ENCODE results near the gene KCP. TPM values are rescaled to one million over a fixed set of nuclear protein-coding genes. Genes with fewer than 3 reads are reported as not detected.
A peak's percentile ranks its signal among the peaks of the same experiment; 100 is the strongest.

The KCP gene
- total RNA-seq, 1 donor from 2014 or later, result 1.4 TPM

- DNase-seq (ENCODE audit: low spot score), result peak; percentile 77
Measured at GRCh38 chr7:128827971-128828711, 82.4 kb downstream of the KCP start.

GRCh38 chr7:128827248-128827958 lies 83.1 kb downstream of the KCP start:
- peak; percentile 9 for DNase-seq (ENCODE audit: low spot score)

DNA sequence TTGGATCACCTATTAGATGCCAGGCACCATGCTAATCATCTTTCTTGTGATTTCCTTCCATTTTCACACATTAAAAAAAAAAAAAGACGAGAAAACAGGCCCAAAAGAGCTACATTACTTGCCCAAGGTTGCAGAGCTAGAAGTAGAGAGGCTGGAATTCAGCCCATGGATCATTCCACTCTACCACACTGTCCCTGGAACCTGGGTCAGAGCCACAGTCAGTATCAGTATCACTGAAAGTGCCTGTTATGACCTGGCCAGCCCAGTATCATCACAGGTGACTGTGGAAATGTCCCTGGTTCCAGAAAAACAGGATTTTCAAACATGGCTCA lies 83.6 kb downstream of the KCP start:
- DNase-seq (ENCODE audit: low spot score), result no peak

Other genes with a start within 250 kb of the KCP start
- 0.72 TPM for gene GARIN1A, start 238.4 kb downstream of the KCP start, total RNA-seq (ENCODE audit: insufficient read depth, low replicate concordance)
- gene CALU, start 171.3 kb downstream of the KCP start, total RNA-seq (ENCODE audit: insufficient read depth, low replicate concordance), result 413 TPM
- not detected for gene OPN1SW, start 134.9 kb downstream of the KCP start, total RNA-seq (ENCODE audit: insufficient read depth, low replicate concordance)
- gene CCDC136, start 118.7 kb downstream of the KCP start, total RNA-seq (ENCODE audit: insufficient read depth, low replicate concordance), result 6.0 TPM
- 204 TPM for gene FLNC, start 80.3 kb downstream of the KCP start, total RNA-seq (ENCODE audit: insufficient read depth, low replicate concordance)
- gene ATP6V1F, start 47.9 kb downstream of the KCP start, total RNA-seq (ENCODE audit: insufficient read depth, low replicate concordance), result 69.3 TPM
- gene IRF5, start 27.2 kb upstream of the KCP start, total RNA-seq (ENCODE audit: insufficient read depth, low replicate concordance), result 5.5 TPM
- gene TNPO3, start 144.4 kb upstream of the KCP start, total RNA-seq (ENCODE audit: insufficient read depth, low replicate concordance), result 32.5 TPM
- gene TSPAN33, start 234.0 kb upstream of the KCP start, total RNA-seq (ENCODE audit: insufficient read depth, low replicate concordance), result 7.7 TPM